ENCODE results near the gene GNG11.

DNA sequence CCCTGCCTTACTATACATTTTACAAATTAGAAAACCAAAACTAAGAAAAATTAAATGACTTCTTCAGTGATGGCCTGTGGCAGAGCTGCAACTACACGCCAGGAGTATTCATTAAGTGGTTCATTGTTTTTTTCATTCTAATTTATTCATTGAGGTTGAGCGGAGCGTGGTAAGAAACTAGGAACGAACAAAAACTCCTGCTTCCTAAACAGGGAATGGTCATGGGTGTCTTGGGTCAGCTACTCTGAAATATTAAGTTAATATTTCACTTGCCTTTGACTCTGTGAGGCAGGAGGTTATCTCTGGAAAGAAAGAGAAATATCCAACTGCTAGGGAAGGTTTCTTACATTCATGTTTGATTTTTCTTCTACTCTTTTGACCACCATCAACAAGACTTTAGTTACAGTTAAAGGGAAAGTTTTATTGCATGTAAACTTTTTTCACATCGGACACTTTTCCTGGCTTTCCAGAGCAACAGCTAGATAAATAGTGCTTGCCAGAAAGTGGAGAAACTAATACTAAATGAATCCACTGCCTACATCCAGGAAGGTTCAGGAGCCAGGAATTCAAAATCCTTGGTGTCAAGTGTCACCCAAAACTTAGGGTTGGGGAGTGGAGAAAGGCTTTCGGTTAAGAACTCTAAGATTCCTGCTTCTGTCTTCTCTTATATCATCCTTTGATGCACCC lies 896 bp upstream of the GNG11 start:
- TF ChIP-seq, protein P1, sequence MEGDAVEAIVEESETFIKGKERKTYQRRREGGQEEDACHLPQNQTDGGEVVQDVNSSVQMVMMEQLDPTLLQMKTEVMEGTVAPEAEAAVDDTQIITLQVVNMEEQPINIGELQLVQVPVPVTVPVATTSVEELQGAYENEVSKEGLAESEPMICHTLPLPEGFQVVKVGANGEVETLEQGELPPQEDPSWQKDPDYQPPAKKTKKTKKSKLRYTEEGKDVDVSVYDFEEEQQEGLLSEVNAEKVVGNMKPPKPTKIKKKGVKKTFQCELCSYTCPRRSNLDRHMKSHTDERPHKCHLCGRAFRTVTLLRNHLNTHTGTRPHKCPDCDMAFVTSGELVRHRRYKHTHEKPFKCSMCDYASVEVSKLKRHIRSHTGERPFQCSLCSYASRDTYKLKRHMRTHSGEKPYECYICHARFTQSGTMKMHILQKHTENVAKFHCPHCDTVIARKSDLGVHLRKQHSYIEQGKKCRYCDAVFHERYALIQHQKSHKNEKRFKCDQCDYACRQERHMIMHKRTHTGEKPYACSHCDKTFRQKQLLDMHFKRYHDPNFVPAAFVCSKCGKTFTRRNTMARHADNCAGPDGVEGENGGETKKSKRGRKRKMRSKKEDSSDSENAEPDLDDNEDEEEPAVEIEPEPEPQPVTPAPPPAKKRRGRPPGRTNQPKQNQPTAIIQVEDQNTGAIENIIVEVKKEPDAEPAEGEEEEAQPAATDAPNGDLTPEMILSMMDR (IDR thresholded peaks at IDR 0.05; ENCODE audit: extremely low read depth in 1 of 2, insufficient read depth in 1 of 2, low read depth in 1 of 2, low read length in 2 of 2), result no peak
- TF ChIP-seq POLR2A (IDR thresholded peaks at IDR 0.05; ENCODE audit: low read depth, low read length), result no peak
- no peak for TF ChIP-seq EZH2 (IDR thresholded peaks at IDR 0.05; ENCODE audit: borderline replicate concordance, low read depth, low read length, severe bottlenecking)
- TF ChIP-seq POLR2AphosphoS5 (IDR thresholded peaks at IDR 0.05; ENCODE audit: insufficient read depth, low read depth, low read length), result no peak
- TF ChIP-seq, protein P2, sequence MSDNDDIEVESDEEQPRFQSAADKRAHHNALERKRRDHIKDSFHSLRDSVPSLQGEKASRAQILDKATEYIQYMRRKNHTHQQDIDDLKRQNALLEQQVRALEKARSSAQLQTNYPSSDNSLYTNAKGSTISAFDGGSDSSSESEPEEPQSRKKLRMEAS (IDR thresholded peaks at IDR 0.05; ENCODE audit: insufficient read depth, insufficient read length), result no peak
